ENCODE data around the gene OBP2A.

The OBP2A gene

GRCh38 chr9:135552698-135553171 lies 6.8 kb downstream of the OBP2A start:
- DNase-seq = no peak

- DNase-seq = no peak
These were observed 8.8 kb downstream of the OBP2A start for GRCh38 chr9:135554718-135555117.

DNA sequence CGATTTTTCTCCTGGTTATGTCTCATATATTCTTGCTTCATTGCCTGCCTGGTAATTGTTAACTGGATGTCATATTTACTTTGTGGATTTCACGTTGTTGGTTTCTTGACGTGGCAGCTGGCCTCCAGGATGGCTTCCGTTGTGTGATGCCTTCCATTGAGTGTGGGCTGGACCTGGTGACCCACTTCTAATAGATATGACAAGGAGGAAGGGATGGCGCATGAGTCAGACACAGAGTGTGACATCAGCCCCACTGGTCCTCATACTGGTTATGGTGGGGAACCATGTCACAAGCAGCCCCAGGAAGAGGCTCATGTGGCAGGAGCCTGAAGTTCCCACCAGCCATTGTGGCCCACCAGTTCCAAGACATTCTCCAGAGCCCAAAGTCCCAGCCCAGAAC lies 9.3 kb downstream of the OBP2A start:
- DNase-seq = no peak

- no peak for DNase-seq
These were observed 10.0 kb downstream of the OBP2A start for GRCh38 chr9:135555910-135556309.

GRCh38 chr9:135559606-135560005 lies 13.7 kb downstream of the OBP2A start:
- DNase-seq = no peak

DNA sequence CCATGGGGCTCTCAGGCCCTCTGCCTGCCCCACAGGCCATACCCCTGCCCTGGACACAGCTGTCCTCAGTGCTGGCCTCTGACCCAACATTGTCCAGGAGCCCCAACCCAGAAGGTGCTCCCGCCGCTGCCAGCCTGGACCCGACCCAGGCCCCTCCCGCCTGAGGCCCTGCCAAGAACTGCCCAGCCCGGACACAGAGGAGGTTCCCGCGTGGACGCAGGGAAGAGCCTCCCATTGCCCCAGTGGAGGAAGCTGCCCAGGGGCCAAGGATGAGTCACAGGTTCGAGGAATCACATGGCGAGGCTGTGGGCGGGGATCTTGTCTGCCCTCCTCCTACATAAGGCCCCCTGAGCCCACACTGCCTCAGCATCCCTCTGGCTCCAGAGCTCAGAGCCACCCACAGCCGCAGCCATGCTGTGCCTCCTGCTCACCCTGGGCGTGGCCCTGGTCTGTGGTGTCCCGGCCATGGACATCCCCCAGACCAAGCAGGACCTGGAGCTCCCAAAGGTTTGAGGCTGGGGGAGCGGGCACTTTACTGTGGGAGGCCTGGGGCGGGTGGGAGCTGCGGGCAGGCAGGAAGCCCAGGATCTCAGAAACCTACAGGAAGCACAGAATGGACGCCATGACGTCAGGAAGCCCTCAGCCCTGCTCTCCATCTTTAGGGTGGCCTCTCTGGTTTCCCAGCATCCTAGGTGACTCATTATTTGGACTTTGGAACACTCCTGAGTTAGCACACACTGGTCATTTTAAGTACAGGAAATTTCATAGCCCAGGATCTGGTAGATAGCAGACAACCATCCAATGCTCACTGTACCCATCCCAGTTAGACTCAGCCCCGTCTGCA lies 15.7 kb downstream of the OBP2A start, which contains the start of gene PAEP:
Gene PAEP (plus strand): TSS at position 366 of the 844 bp plus-strand sequence.
- no peak for DNase-seq

- no peak for DNase-seq
These were observed 16.4 kb downstream of the OBP2A start for GRCh38 chr9:135562235-135562745.

GRCh38 chr9:135563039-135563476 lies 17.1 kb downstream of the OBP2A start:
- no peak for DNase-seq

DNA sequence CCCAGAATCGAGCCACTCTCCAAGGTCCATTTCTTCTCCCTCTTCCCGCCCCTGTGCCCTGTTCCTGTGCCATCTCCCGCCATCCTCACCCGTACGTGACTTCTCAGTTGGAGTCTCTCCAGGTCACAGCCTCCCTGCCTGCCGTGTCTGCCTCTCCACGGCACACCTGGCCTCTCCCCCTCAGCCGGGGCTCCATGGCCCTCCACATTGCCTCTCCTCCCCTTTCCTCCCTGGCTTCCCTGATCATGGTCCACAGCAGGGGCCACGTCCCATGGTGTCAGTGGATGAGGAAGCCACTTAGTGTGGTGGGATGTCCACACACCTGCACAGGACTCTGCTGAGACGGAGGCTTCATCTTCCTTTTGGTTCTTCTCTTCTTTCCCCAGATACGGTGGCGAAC lies 17.9 kb downstream of the OBP2A start:
- DNase-seq = no peak

GRCh38 chr9:135565141-135565628 lies 19.3 kb downstream of the OBP2A start:
- no peak for DNase-seq

DNA sequence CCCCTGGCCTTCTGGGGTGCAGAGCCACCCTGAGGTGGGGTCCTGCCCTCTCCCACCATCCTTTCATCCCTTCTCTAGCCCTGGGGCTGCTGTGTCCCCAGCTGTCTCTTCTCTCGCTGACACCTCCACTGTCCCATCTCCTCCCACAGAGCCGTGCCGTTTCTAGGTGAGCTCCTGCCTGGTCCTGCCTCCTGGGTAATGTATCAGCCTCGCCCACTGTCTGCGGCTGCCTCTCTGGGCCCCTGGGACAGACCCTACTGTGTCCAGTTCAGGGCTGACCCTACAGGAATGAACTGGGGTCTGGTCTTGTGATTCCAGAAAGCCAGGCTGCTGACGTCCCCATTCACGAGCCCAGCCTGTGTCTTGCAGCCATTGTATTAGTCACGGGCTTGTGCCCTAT lies 19.7 kb downstream of the OBP2A start:
- DNase-seq = no peak

DNA sequence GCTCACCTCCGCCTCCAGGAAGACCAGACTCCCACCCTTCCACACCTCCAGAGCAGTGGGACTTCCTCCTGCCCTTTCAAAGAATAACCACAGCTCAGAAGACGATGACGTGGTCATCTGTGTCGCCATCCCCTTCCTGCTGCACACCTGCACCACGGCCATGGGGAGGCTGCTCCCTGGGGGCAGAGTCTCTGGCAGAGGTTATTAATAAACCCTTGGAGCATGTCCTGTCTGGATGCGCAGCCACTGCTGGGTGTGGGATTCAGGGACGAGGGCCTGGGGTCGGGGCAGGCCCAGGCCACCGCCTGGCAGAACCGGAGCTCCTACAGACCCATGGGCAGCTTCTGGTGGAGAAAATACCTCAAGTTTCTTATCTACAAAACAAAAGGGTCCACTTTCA lies 20.6 kb downstream of the OBP2A start:
- no peak for DNase-seq

GRCh38 chr9:135567311-135567710 lies 21.4 kb downstream of the OBP2A start:
- DNase-seq = no peak

- DNase-seq = no peak
These were observed 22.1 kb downstream of the OBP2A start for GRCh38 chr9:135568026-135568425.

- DNase-seq = no peak
These were observed 24.5 kb downstream of the OBP2A start for GRCh38 chr9:135570456-135570855.

DNA sequence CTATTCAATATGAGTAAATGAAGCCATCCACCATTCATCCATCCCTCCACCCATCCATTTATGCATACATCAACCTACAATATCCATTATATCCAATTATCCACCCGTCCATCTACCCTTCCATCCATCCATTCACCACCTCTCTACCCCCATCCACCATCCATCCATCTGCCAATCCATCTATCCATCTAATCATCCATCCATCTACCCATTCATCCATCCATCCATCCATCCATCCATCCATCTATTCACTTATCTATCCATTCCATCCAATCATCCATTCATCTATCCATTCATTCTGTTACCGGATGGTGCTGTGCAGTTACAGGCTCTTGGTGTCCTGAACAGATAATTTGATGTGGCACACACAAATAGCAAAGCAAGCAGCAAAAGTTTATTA lies 26.3 kb downstream of the OBP2A start:
- DNase-seq = no peak

DNA sequence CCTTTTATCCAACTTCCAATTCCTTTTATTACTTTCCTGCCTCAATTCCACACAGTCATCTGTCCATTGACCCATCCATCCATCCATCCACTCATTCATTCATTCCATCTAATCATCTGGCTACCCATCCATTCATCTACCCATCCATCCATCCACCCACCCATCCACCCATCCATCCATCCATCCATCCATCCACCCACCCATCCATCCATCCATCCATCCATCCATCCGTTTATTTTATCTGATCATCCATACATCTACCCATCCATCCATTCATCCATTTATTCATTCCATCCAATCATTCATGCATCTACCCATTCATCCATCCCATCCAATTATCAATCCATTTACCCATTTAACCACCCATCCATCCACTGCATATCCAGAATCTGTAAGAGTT lies 27.2 kb downstream of the OBP2A start:
- no peak for DNase-seq

- DNase-seq = no peak
These were observed 28.4 kb downstream of the OBP2A start for GRCh38 chr9:135574331-135574730.

DNA sequence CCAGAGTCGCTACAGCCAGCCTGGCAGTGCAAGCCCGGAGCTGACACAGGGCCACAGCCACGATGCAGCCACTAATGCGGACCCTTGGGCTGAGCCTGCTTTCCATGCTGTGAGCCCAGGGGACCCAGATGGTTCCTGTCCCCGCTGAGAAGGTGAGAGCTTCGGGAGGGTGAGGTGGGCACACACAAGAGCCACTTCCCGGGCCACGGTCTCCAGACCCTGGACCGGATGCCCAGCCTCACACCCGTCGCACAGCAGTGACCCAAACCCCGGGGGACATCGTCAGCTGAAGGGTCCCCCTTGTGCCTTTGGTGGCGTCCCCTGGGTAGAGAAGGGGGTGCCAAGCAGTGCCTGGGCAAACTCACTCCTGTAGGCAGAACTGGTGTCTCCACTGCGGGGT lies 29.0 kb downstream of the OBP2A start:
- no peak for DNase-seq

GRCh38 chr9:135575995-135576631 lies 30.2 kb downstream of the OBP2A start:
- DNase-seq = no peak

DNA sequence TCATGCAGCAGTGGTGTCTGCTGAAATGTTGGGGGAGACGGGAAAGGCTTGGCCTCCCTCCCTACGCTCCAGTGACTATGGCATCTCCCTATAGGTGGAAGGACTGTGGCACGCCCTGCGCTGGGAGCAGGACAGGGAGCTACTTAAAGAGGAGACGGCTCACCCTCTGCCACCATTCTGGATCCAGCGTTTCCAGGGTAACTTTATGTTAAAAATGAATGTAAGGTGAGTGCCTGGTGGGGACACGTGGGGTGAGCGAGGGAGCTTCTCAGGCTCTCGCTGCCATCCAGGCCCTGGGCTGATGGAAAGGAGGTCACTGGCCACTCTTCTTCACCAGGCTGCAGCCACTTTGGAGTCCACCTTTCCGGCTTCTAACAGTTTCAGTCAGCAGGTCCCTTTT lies 31.3 kb downstream of the OBP2A start:
- DNase-seq = no peak

DNA sequence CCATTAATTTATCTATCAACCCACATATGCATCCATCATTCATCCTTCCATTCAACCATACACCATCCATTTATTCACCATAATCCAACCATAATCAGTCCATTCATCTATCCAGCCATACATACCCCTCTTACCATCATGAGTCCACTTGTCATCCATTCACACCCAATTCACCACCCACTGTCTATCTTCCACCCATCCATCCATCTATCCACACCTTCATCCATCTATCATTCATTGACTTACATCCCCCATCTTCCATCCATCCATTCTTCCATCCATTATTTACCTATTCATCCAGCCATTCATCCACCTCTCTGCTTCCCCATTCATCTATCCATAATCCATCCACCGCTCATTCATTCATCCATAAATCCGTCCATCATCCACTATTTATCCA lies 33.4 kb downstream of the OBP2A start:
- DNase-seq = no peak

DNA sequence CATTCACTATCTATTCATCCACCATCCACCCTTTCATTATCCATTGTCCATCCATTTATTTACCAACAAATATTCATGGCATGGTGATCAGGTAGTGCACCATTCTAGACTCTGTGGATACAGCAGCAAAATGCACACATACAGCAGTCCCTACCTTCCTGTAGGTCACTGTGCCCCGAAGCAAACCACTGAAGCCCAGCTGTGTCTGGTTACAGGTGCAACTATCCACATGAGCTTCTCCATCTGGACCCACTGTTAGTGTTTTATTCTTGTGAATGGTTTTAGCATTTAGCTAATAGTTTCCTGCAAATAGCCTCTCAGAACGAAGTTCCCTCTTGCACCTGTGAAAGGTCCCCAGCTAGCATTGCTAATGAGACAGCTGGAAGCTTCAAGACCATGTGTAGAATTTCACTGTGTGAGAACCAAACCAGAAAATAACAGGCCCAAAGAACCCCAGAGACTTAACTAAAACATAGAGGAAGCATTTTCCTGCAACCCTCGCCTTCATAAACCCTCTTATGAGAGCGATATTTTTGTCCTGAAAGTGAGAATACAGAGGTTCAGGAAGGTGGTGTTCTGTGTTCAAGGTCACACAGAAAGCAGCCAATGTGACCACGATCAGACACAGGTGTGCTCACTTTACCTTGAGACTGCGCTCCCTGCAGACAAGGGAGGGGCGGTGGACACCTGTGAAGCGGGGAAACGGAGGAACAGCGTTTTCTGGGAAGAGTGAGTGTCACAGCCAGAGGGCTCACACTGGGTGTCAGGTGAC lies 34.1 kb downstream of the OBP2A start:
- DNase-seq = no peak

Data from stimulated activated CD4-positive, alpha-beta T cell treated with anti-CD3 and anti-CD28 coated beads, Interleukin-2, amount 100 ng/mL, for 24 hours (primary cell).